ENCODE results near the gene DLX1. TPM values are rescaled to one million over a fixed set of nuclear protein-coding genes. Genes with fewer than 3 reads are reported as not detected.

DLX1 gene
- total and polyA plus RNA-seq, 9 of the 15 experiments (the other 6 are each of a cell fraction or from before 2014, with no cell fraction given) = 1.9 to 26.2 (median 9.6) TPM

DNA sequence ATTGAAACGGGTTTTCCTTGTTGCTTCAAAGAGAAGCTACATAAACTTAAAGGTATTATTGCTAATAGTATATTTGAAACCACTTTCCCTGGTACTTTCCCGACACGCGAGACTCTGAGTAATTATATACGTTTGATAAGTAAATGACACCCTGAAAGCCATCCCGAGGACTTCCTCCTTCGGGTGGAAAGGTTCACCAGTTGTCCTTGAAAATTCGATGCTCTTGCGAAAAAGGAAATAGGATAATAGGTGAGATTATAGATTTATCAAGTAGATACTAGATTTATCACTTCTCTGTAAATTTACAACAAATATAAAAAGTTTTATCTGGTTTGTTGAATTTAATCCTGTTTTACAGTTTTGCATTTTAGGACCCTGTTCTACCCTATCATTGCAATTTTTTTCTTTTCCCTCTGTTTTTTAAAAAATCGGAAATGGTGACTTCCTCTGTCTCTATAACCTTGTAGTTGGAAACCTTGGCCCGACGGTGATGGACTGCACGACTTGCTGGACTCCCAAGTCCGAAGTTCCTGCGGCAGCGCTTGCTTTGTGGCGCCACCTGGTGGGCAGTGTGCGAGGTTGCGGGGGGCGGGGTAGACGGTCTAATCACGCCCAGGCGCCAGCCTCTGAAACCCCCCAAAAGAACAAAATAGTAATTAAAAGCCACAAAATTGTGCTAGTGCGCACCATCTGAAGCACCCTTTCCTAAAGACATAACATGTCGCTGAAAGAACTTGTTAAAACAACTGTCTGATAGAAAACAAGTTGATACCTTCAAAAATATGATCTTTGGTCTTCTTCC lies 18.4 kb downstream of the DLX1 start (continued):
- TF ChIP-seq CREB3L1 (IDR thresholded peaks at IDR 0.05; ENCODE audit: borderline replicate concordance, low read depth) = 0 out of 2 replicates have a peak, but pooled peaks have one; percentile 14
- TF ChIP-seq, protein P1, sequence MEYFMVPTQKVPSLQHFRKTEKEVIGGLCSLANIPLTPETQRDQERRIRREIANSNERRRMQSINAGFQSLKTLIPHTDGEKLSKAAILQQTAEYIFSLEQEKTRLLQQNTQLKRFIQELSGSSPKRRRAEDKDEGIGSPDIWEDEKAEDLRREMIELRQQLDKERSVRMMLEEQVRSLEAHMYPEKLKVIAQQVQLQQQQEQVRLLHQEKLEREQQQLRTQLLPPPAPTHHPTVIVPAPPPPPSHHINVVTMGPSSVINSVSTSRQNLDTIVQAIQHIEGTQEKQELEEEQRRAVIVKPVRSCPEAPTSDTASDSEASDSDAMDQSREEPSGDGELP (CRISPR knock-in tag; IDR thresholded peaks at IDR 0.05; ENCODE audit: borderline replicate concordance) = peak; percentile 75; the same call in 1 of the 2 replicates
- TF ChIP-seq KLF6 (CRISPR knock-in tag; IDR thresholded peaks at IDR 0.05; ENCODE audit: borderline replicate concordance) = no peak
- TF ChIP-seq ZBED1 (IDR thresholded peaks at IDR 0.05) = 0 out of 2 replicates have a peak, but pooled peaks have one; percentile 28
- TF ChIP-seq, protein P2, sequence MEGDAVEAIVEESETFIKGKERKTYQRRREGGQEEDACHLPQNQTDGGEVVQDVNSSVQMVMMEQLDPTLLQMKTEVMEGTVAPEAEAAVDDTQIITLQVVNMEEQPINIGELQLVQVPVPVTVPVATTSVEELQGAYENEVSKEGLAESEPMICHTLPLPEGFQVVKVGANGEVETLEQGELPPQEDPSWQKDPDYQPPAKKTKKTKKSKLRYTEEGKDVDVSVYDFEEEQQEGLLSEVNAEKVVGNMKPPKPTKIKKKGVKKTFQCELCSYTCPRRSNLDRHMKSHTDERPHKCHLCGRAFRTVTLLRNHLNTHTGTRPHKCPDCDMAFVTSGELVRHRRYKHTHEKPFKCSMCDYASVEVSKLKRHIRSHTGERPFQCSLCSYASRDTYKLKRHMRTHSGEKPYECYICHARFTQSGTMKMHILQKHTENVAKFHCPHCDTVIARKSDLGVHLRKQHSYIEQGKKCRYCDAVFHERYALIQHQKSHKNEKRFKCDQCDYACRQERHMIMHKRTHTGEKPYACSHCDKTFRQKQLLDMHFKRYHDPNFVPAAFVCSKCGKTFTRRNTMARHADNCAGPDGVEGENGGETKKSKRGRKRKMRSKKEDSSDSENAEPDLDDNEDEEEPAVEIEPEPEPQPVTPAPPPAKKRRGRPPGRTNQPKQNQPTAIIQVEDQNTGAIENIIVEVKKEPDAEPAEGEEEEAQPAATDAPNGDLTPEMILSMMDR (IDR thresholded peaks at IDR 0.05 in 2 of 3, conservative IDR thresholded peaks at IDR 0.05 in 1 of 3; ENCODE audit: insufficient read depth in 2 of 3, low read depth in 1 of 3, low read length in 3 of 3) = peak; percentile 97 to 99 (median 97)
- no peak for TF ChIP-seq RHOXF2B (CRISPR knock-in tag; conservative IDR thresholded peaks at IDR 0.05)
- no peak for TF ChIP-seq SRSF3 (IDR thresholded peaks at IDR 0.05; ENCODE audit: insufficient read depth, low read length)
- 0 out of 2 replicates have a peak, but pooled peaks have one; percentile 49 for TF ChIP-seq ZBTB40 (IDR thresholded peaks at IDR 0.05)
- TF ChIP-seq ZBTB40 (CRISPR knock-in tag; IDR thresholded peaks at IDR 0.05) = no peak
- TF ChIP-seq EHMT2 (IDR thresholded peaks at IDR 0.05) = no peak

All from K562 (cell line).